Measurements from ENCODE around the gene RPL36. TPM values are rescaled to one million over a fixed set of nuclear protein-coding genes. Genes with fewer than 3 reads are reported as not detected.
A peak's percentile ranks its signal among the peaks of the same experiment; 100 is the strongest.

RPL36 gene
- total and polyA plus RNA-seq, 9 of the 15 experiments (the other 6 are each of a cell fraction or from before 2014, with no cell fraction given), result 350 to 3,412 (median 1,507) TPM

- TF ChIP-seq ZNF280A (IDR thresholded peaks at IDR 0.05; ENCODE audit: low read depth, partially characterized antibody) (no peak), PPARD (CRISPR knock-in tag; IDR thresholded peaks at IDR 0.05) (no peak), ZSCAN32 (CRISPR knock-in tag; IDR thresholded peaks at IDR 0.05) (no peak), LCOR (CRISPR knock-in tag; IDR thresholded peaks at IDR 0.05) (peak; percentile 4; the same call in 1 of the 2 replicates), SUPT5H (IDR thresholded peaks at IDR 0.05) (peak; percentile 42)
- TF ChIP-seq, protein P1, sequence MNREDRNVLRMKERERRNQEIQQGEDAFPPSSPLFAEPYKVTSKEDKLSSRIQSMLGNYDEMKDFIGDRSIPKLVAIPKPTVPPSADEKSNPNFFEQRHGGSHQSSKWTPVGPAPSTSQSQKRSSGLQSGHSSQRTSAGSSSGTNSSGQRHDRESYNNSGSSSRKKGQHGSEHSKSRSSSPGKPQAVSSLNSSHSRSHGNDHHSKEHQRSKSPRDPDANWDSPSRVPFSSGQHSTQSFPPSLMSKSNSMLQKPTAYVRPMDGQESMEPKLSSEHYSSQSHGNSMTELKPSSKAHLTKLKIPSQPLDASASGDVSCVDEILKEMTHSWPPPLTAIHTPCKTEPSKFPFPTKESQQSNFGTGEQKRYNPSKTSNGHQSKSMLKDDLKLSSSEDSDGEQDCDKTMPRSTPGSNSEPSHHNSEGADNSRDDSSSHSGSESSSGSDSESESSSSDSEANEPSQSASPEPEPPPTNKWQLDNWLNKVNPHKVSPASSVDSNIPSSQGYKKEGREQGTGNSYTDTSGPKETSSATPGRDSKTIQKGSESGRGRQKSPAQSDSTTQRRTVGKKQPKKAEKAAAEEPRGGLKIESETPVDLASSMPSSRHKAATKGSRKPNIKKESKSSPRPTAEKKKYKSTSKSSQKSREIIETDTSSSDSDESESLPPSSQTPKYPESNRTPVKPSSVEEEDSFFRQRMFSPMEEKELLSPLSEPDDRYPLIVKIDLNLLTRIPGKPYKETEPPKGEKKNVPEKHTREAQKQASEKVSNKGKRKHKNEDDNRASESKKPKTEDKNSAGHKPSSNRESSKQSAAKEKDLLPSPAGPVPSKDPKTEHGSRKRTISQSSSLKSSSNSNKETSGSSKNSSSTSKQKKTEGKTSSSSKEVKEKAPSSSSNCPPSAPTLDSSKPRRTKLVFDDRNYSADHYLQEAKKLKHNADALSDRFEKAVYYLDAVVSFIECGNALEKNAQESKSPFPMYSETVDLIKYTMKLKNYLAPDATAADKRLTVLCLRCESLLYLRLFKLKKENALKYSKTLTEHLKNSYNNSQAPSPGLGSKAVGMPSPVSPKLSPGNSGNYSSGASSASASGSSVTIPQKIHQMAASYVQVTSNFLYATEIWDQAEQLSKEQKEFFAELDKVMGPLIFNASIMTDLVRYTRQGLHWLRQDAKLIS (CRISPR knock-in tag; IDR thresholded peaks at IDR 0.05), result no peak; the same call in 1 of the 2 replicates
These were observed 1.1 kb downstream of the RPL36 start (continued) for GRCh38 chr19:5690955-5691821.

All from K562 (cell line).